Measurements from ENCODE around the gene MAST2.

Gene MAST2

GRCh38 chr1:45772971-45773370 is 30.4 kb upstream of the MAST2 start:
- no peak for TF ChIP-seq CTCF (IDR thresholded peaks at IDR 0.05; ENCODE audit: control extremely low read depth, extremely low read depth, low read depth, missing control alignments)
- DNase-seq (ENCODE audit: extremely low spot score), result no peak
- POLR2A ChIA-PET, result interaction anchor here (0.7 kb wide), 1 partner anchor 410 kb away, joined by 6 read pairs; no protein-coding TSS in a partner anchor
- CTCF ChIA-PET, result interaction anchor here (0.8 kb wide), 1 partner anchor 14 kb away, joined by 3 read pairs; no protein-coding TSS in a partner anchor

GRCh38 chr1:45775794-45776193 is 27.6 kb upstream of the MAST2 start:
- no peak for TF ChIP-seq CTCF (IDR thresholded peaks at IDR 0.05; ENCODE audit: control extremely low read depth, extremely low read depth, low read depth, missing control alignments)
- POLR2A ChIA-PET, result no interaction called here
- CTCF ChIA-PET, result interaction anchor here (1.3 kb wide), 1 partner anchor 9 kb away, joined by 4 read pairs; no protein-coding TSS in a partner anchor
- no peak for DNase-seq (ENCODE audit: extremely low spot score)

- ChIA-PET POLR2A (no interaction called here), CTCF (interaction anchor here (1.4 kb wide), 1 partner anchor 11 kb away, joined by 4 read pairs; no protein-coding TSS in a partner anchor)
- no peak for DNase-seq (ENCODE audit: extremely low spot score)
- no peak for TF ChIP-seq CTCF (IDR thresholded peaks at IDR 0.05; ENCODE audit: control extremely low read depth, extremely low read depth, low read depth, missing control alignments)
Measured at GRCh38 chr1:45785583-45785982, 17.8 kb upstream of the MAST2 start.

GRCh38 chr1:45787905-45788304 is 15.5 kb upstream of the MAST2 start:
- no peak for DNase-seq (ENCODE audit: extremely low spot score)
- CTCF ChIA-PET, result no interaction called here
- no peak for TF ChIP-seq CTCF (IDR thresholded peaks at IDR 0.05; ENCODE audit: control extremely low read depth, extremely low read depth, low read depth, missing control alignments)
- POLR2A ChIA-PET, result no interaction called here

GRCh38 chr1:45789601-45790000 is 13.8 kb upstream of the MAST2 start:
- TF ChIP-seq CTCF (IDR thresholded peaks at IDR 0.05; ENCODE audit: control extremely low read depth, extremely low read depth, low read depth, missing control alignments), result no peak
- ChIA-PET CTCF (interaction anchor here (1.3 kb wide), 1 partner anchor 11 kb away, joined by 3 read pairs; no protein-coding TSS in a partner anchor), POLR2A (no interaction called here)
- no peak for DNase-seq (ENCODE audit: extremely low spot score)

- no peak for TF ChIP-seq CTCF (IDR thresholded peaks at IDR 0.05; ENCODE audit: control extremely low read depth, extremely low read depth, low read depth, missing control alignments)
- POLR2A ChIA-PET, result no interaction called here
- no peak for DNase-seq (ENCODE audit: extremely low spot score)
- CTCF ChIA-PET, result interaction anchor here (1.0 kb wide), 1 partner anchor 8 kb away, joined by 3 read pairs; no protein-coding TSS in a partner anchor
Measured at GRCh38 chr1:45792744-45793143, 10.7 kb upstream of the MAST2 start.
